ENCODE measurements around the gene GPR173. TPM values are rescaled to one million over a fixed set of nuclear protein-coding genes. Genes with fewer than 3 reads are reported as not detected.

The GPR173 gene
- total and polyA plus RNA-seq, 9 of the 15 experiments (the other 6 are each of a cell fraction or from before 2014, with no cell fraction given) = 0.01 TPM; not detected in 8

- TF ChIP-seq ZNF609 (CRISPR knock-in tag; IDR thresholded peaks at IDR 0.05; ENCODE audit: borderline replicate concordance) (no peak), ZNF764 (CRISPR knock-in tag; IDR thresholded peaks at IDR 0.05; ENCODE audit: low read depth) (no peak)
Measured at GRCh38 chrX:53080628-53081580, 32.3 kb downstream of the GPR173 start (continued).

Data from K562 (cell line).